GM23248 (cell line): ENCODE data around the gene HRH4. TPM values are rescaled to one million over a fixed set of nuclear protein-coding genes. Genes with fewer than 3 reads are reported as not detected.

Experiments
- DNase-seq: peaks from one replicate; pipeline ENCODE4 v3.0.0-alpha.2; 2015
- H2AFZ ChIP-seq: fragments of 200-600 bp; sonication (generic); 2 replicates; pipeline ENCODE4 v1.6.1; 2016; ENCODE audit warnings: antibody characterized with exemption
- H3F3A ChIP-seq: fragments of 200-600 bp; sonication (generic); 2 replicates; pipeline ENCODE4 v1.6.1; 2016; ENCODE audit warnings: mild to moderate bottlenecking, antibody characterized with exemption, mixed run types; ENCODE audit not compliant: insufficient read depth
- H3K27ac ChIP-seq: fragments of 200-600 bp; sonication (generic); 2 replicates; pipeline ENCODE4 v1.5.1; 2016; ENCODE audit warnings: mild to moderate bottlenecking
- H3K27me3 ChIP-seq: fragments of 200-600 bp; sonication (generic); replicated peaks from 2 replicates; pipeline ENCODE4 v1.6.1; 2016; ENCODE audit warnings: mild to moderate bottlenecking; ENCODE audit not compliant: insufficient read depth
- H3K36me3 ChIP-seq: fragments of 200-600 bp; sonication (generic); 2 replicates; pipeline ENCODE4 v1.6.1; 2016; ENCODE audit warnings: low read depth, mild to moderate bottlenecking
- H3K4me1 ChIP-seq: fragments of 200-600 bp; sonication (generic); 2 replicates; pipeline ENCODE4 v1.6.1; 2016; ENCODE audit warnings: mild to moderate bottlenecking; ENCODE audit not compliant: insufficient read depth
- H3K4me2 ChIP-seq: fragments of 200-600 bp; sonication (generic); one replicate; pipeline ENCODE4 v1.6.1; 2016; ENCODE audit warnings: mild to moderate bottlenecking; ENCODE audit not compliant: unreplicated experiment
- H3K4me3 ChIP-seq: fragments of 200-600 bp; sonication (generic); 2 replicates; pipeline ENCODE4 v1.5.1; 2016; ENCODE audit warnings: mild to moderate bottlenecking
- H3K79me2 ChIP-seq: fragments of 200-600 bp; sonication (generic); 2 replicates; pipeline ENCODE4 v1.6.1; 2016; ENCODE audit warnings: mild to moderate bottlenecking; ENCODE audit not compliant: insufficient read depth
- H3K9ac ChIP-seq: fragments of 200-600 bp; sonication (generic); 2 replicates; pipeline ENCODE4 v1.6.1; 2016; ENCODE audit warnings: mild to moderate bottlenecking
- H3K9me2 ChIP-seq: fragments of 200-600 bp; sonication (generic); 2 replicates; pipeline ENCODE4 v1.6.1; 2016; ENCODE audit warnings: mixed run types, mild to moderate bottlenecking, moderate library complexity; ENCODE audit not compliant: insufficient read depth
- H3K9me3 ChIP-seq: fragments of 200-600 bp; sonication (generic); one replicate; pipeline ENCODE4 v1.6.1; 2017; ENCODE audit warnings: low read depth
- H4K20me1 ChIP-seq: fragments of 200-600 bp; sonication (generic); 2 replicates; pipeline ENCODE4 v1.6.0; 2016; ENCODE audit not compliant: insufficient read depth
- EZH2 ChIP-seq: fragments of 200-600 bp; sonication (generic); IDR thresholded peaks from 2 replicates; pipeline ENCODE4 v1.6.1; 2018; ENCODE audit warnings: antibody characterized with exemption, mild to moderate bottlenecking; ENCODE audit not compliant: insufficient read depth, poor library complexity, severe bottlenecking
- EZH2phosphoT487 ChIP-seq: fragments of 200-600 bp; sonication (generic); IDR thresholded peaks from 2 replicates; pipeline ENCODE4 v1.6.1; 2018; ENCODE audit warnings: antibody characterized with exemption, moderate library complexity, mild to moderate bottlenecking, low read depth; ENCODE audit not compliant: insufficient read depth
- WGBS, 2 experiments: methylation state at CpG; one replicate each; pipeline ENCODE4 v1.1.6; 2015 to 2017; ENCODE audit warnings: low lambda C conversion rate in 2 of 2, low coverage in 1 of 2; ENCODE audit errors: missing lambda C conversion rate in 2 of 2; 5-methylcytosine and 5-hydroxymethylcytosine counted together
- in situ Hi-C: fragments of 300-500 bp; cut with MboI; formaldehyde crosslinking; loops from 2 replicates; pipeline ENCODE4 v1.15.0; 2020
- polyA plus RNA-seq: library from polyadenylated mRNA; unstranded; fragments of >200 nt; fragmentation: Nextera tagmentation; extraction: Ambion mirVana; gene quantifications from 2 replicates; pipeline ENCODE4 v1.2.1, GENCODE V29; 2016
- total RNA-seq: library from RNA; depleted of rRNA; stranded (reverse); fragments of >200 nt; shearing (Covaris generic); gene quantifications from 2 replicates; pipeline ENCODE4 v1.2.3, GENCODE V29; 2014

The HRH4 gene
- total and polyA plus RNA-seq, 2 experiments from 2014 or later, result not detected

GRCh38 chr18:24421831-24422230 is 38.6 kb upstream of the HRH4 start:
- Histone ChIP-seq H3K9ac (no peak overlapping the region), H3K27me3 (no peaks in the 10 kb centered on the region), H3K4me1 (no peaks in the 10 kb centered on the region), H3K9me3 (no peaks in the 10 kb centered on the region), H3K4me2 (no peak overlapping the region), H3K36me3 (no peaks in the 10 kb centered on the region), H3K27ac (no peak overlapping the region), H3K9me2 (peaks cover 5% of the 10 kb centered on the region; the same call in 1 of the 2 replicates), H3K79me2 (no peaks in the 10 kb centered on the region), H2AFZ (no peak overlapping the region), H4K20me1 (no peaks in the 10 kb centered on the region), H3F3A (no peaks in the 10 kb centered on the region), H3K4me3 (no peak overlapping the region)
- 54 to 76% methylated on average over 1 of the region's 1 CpG for WGBS, 2 experiments
- TF ChIP-seq EZH2, result no peak
- no peak for TF ChIP-seq EZH2phosphoT487
- in situ Hi-C loops, result no loop called here
- no peak for DNase-seq

DNA sequence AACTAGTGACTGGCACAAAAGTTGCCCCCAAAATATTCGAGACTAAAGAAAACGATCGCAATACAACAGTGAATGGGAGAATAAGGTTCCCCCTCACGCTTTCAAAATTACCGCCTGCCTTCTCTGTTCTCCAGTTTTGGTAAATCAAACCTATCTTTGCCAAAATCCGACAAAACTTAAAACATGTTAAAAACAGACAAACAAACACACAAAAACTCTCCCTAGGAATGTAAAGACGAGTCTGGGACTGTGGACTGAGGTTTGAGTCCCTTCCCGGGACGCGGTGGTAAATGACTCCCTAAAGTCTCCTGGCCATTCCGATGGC is 34.4 kb upstream of the HRH4 start:
- no peaks in the 10 kb centered on the region for H3K9me3 ChIP-seq
- no peak for TF ChIP-seq EZH2phosphoT487
- no peak for TF ChIP-seq EZH2
- H3K4me3 ChIP-seq, result peak overlapping the region; percentile 77
- H3K9ac ChIP-seq, result peak overlapping the region; percentile 93
- H3K79me2 ChIP-seq, result peaks cover 13% of the 10 kb centered on the region
- in situ Hi-C loops, result no loop called here
- DNase-seq, result no peak
- H3K4me2 ChIP-seq, result peak overlapping the region; percentile 72
- H3F3A ChIP-seq, result no peaks in the 10 kb centered on the region
- no peaks in the 10 kb centered on the region for H3K36me3 ChIP-seq
- H3K4me1 ChIP-seq, result peaks cover 6% of the 10 kb centered on the region; the same call in 1 of the 2 replicates
- 46 to 47% methylated on average over 11 of the region's 11 CpGs for WGBS, 2 experiments
- H4K20me1 ChIP-seq, result no peaks in the 10 kb centered on the region
- peak overlapping the region; percentile 100 for H2AFZ ChIP-seq
- H3K27ac ChIP-seq, result peak overlapping the region; percentile 81
- peaks cover 5% of the 10 kb centered on the region; the same call in 1 of the 2 replicates for H3K9me2 ChIP-seq
- no peaks in the 10 kb centered on the region for H3K27me3 ChIP-seq

DNA sequence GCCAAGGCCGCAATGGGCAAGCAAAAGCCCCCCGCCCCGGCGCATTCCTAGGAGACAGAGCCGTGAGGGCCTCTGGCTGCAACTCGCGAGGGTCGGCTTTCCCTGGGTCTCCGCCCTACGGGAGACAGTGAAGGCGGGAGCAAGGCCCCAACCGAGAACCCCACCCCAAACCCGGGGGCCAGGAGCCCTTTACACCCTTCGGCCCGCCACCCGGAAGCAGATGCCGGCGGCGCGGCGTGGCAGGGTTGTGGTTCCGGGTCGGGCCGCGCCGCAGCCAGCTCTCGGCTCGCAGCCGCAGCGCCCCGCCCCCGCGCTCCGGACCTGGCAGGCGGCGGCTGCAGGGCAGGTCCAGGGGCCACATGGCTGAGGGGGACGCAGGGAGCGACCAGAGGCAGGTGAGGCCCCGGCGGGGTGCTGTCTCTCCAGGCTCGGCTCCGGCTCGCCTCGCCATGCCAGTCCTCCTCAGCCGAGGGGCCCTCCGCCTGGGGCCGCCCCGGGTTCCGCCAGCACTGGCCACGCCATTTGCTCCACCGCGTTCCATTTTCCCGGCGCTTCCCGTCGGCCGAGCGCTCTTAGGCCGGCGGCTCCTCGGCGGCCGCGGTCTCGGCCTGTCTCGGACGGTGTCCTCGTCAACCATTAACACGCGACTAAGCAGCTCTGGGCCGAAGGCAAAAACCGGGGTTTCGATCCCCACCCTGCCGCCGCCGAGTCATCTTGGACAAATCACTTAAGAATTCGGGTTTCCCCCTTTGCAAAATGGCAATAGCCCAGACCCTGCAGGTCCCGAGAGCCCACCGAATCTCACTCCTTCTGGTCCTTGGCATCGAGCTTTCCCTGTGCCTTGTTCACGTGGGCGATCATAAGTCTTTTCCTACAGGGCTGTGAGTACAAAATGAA is 33.8 kb upstream of the HRH4 start, which contains the start of gene IMPACT:
Gene IMPACT (plus strand): TSS at position 273 of the 897 bp plus-strand sequence. CDS start 87 bp downstream, at position 360.
- H3K79me2 ChIP-seq, result peaks cover 13% of the 10 kb centered on the region
- no peaks in the 10 kb centered on the region for H3K9me3 ChIP-seq
- no peaks in the 10 kb centered on the region for H3K27me3 ChIP-seq
- H4K20me1 ChIP-seq, result no peaks in the 10 kb centered on the region
- peak within 1 kb of the TSS; percentile 81 for H3K27ac ChIP-seq
- peak within 1 kb of the TSS; percentile 100 for H2AFZ ChIP-seq
- DNase-seq, result peak; percentile 91
- H3K4me2 ChIP-seq, result peak within 1 kb of the TSS; percentile 72
- peak within 1 kb of the TSS; percentile 77 for H3K4me3 ChIP-seq
- H3K36me3 ChIP-seq, result no peaks in the 10 kb centered on the region
- TF ChIP-seq EZH2, result no peak
- in situ Hi-C loops, result no loop called here
- H3K9ac ChIP-seq, result peak within 1 kb of the TSS; percentile 93
- peaks cover 5% of the 10 kb centered on the region; the same call in 1 of the 2 replicates for H3K9me2 ChIP-seq
- peaks cover 6% of the 10 kb centered on the region; the same call in 1 of the 2 replicates for H3K4me1 ChIP-seq
- no peaks in the 10 kb centered on the region for H3F3A ChIP-seq
- WGBS, 2 experiments, result 3 to 4% methylated on average over 55 to 79 of the region's 82 CpGs

DNA sequence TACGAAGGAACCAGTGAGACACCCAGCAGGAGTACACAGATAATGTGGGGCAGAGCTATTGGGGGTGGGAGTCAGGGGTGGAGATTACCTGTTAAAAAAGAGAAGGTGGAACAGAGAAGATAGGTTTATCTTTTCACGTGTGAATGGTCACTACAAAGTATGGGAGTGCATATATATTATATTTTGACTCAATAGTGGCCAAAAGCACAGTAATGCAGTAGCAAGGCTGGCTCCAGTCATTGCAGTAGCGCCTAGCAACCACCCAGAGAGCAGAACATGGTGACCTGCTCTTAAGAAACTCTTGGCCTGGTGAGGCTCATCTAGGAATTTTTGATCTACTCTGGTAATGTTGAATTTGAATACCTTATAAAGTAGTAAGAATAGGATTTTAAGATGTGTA is 33.0 kb upstream of the HRH4 start:
- Histone ChIP-seq H3K27me3 (no peaks in the 10 kb centered on the region), H3K9ac (peak overlapping the region; percentile 93), H3F3A (no peaks in the 10 kb centered on the region), H3K4me1 (peaks cover 6% of the 10 kb centered on the region; the same call in 1 of the 2 replicates), H2AFZ (peak overlapping the region; percentile 100), H3K27ac (peak overlapping the region; percentile 81), H4K20me1 (no peaks in the 10 kb centered on the region), H3K9me3 (no peaks in the 10 kb centered on the region), H3K4me3 (peak overlapping the region; percentile 77), H3K9me2 (peaks cover 5% of the 10 kb centered on the region; the same call in 1 of the 2 replicates), H3K4me2 (peak overlapping the region; percentile 72), H3K79me2 (peaks cover 13% of the 10 kb centered on the region), H3K36me3 (no peaks in the 10 kb centered on the region)
- 46 to 47% methylated on average over 3 of the region's 3 CpGs for WGBS, 2 experiments
- in situ Hi-C loops, result no loop called here
- peak; percentile 51 for DNase-seq
- TF ChIP-seq EZH2phosphoT487, result no peak
- TF ChIP-seq EZH2, result no peak
